ENCODE data around the gene CRYM. TPM values are rescaled to one million over a fixed set of nuclear protein-coding genes. Genes with fewer than 3 reads are reported as not detected.

CRYM gene
- 7.5 TPM in 1 of 2 replicates, not detected in the other for total RNA-seq

DNA sequence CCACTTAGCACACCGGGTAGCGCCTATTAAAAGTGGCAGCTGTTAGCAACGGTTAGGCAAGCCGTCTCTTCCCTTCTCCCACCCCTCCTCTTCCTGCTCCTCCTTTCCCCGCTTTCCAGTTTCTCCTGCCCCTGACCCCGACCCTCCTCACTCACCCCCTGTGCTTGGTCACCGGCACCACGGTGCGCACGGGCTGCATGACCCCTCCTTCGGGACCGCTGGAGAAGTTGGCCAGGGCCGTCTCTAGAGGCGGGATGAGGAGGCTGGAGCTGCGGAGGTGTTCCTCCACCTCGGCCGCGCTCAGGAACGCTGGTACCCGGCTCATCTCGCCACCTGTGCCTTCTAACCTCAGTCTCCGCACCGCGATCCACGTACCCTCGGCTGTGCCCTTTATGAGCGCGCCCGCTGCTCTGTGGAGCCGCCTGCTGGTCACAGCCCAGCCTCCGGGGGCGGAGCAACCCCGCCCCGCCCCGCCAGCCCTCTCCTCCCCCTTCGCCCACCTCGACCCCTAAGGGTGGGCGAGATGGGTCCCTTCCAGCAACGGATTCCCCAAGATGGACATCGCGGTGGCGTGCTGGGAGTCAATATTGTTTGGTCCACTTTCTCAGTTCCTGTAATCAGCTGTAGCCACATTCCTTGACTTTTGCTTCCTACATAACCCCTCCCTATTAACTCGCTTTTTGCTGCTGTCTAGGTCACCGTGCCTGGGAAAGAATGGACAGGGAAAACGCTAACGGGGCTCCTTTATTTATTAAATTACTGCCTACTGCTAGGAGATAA lies at the start of gene CRYM:
Gene CRYM (minus strand): TSS at position 364 of the 780 bp plus-strand sequence. CDS start 39 bp downstream, at position 325.

DNA sequence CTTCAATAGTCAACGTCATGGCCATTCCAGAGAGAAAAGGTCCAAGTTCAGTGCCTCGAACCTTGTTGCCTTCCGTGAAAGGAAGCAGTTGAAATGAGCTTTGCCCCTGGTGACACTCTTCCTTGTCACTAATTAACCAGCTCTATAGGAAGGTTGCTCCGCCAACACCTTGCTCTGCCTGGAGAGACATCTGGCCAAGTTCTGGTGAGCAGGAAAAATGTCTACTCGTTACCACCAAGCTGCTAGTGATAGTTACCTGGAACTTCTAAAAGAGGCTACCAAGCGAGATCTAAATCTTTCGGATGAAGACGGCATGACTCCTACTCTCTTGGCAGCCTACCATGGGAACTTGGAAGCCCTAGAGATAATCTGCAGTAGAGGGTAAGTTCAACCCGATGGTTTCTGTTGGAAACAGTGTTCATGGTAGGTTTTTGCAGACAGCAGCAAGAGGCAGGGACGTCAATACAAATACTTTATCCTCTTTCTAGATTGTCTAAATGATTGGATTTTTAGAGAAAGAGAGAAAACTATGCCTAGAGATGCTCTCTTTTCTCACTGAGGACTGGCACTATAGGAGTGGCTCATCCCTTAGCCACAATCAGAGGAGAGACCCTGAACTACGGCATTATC lies 44.5 kb downstream of the CRYM start, which contains the start of gene ANKS4B:
Gene ANKS4B (plus strand): TSS at position 179 of the 630 bp plus-strand sequence. CDS start 39 bp downstream, at position 218.

DNA sequence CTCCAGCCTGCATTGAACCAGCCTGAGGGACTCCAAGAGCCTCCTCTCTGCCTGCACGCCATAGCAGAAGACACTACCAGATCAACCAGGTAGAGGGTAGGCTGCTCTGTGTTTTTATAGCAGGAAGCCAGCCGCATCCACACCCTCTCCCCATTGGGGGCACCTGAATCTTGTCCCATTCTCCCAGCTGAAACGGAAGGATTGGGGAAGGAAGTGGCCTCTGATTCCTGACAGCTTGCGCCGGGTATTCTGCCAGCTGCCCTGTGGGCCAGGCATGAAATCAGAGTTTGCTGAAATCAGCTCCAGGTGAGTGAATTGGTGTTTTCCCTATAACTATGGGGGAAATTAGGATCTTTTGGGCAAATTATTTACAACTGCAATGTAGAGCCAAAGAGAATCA lies 66.6 kb downstream of the CRYM start, which contains the start of gene ZP2:
Gene ZP2 (minus strand): TSS at position 89 of the 400 bp plus-strand sequence. CDS start 27 bp downstream, at position 62.

Other genes starting within 250 kb of the CRYM start
- gene DNAH3, start 127.4 kb downstream of the CRYM start, total RNA-seq: under 0.01 TPM in 1 of 2 replicates, not detected in the other
- gene LDAF1, start 119.6 kb downstream of the CRYM start, total RNA-seq: 21.5 and 41.7 TPM in 2 replicates
- gene ZP2, start 66.7 kb downstream of the CRYM start, total RNA-seq: not detected in 2 replicates
- not detected in 2 replicates for gene ANKS4B, start 44.6 kb downstream of the CRYM start, total RNA-seq